ENCODE measurements around the gene FGD6.

GRCh38 chr12:95258151-95258550 lies 40.9 kb upstream of the FGD6 start:
- no peak for TF ChIP-seq GATA2 (IDR thresholded peaks at IDR 0.05; ENCODE audit: low read depth, low read length)
- TF ChIP-seq GATA3 (IDR thresholded peaks at IDR 0.05; ENCODE audit: low read depth, low read length): no peak

Measured in SH-SY5Y (cell line).